Measurements from ENCODE around the gene TMC5.

DNA sequence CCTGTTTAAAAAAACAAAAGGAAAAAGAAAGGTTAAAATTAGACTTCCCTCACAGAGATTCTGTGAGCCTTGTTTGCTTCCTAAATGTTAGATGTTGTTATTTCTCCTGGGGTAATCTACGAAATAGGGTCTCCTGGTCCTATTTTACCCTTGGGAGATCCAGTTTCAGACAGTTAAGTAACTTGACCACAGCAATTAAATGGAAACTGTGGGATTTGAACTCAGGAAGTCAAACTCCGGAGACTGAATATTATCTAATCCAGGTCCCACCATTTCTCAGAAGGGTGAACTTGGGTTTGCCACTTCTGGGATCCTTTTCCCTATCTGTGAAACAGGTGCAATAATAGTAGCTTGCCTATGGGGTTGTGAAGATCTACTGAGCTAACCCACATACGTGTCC is 6.4 kb upstream of the TMC5 start:
- no peak for TF ChIP-seq POLR2A (IDR thresholded peaks at IDR 0.05)
- no peak for TF ChIP-seq CTCF (IDR thresholded peaks at IDR 0.05)

Measured in tibial nerve (tissue), 3 donors.